DOHH2 (cell line): ENCODE data around the gene CALCR.
"Not testable (repeated sequence)": the region's sequence is repeated elsewhere in the genome, so short reads cannot be mapped to it uniquely, and the experiment has no call there.

Experiments used
- EZH2phosphoT487 ChIP-seq: fragments of 200-600 bp; sonication (generic); IDR thresholded peaks from 2 replicates; pipeline ENCODE4 v1.6.1; 2017; ENCODE audit warnings: borderline replicate concordance, mild to moderate bottlenecking, antibody characterized with exemption, low read length, moderate library complexity, mixed read lengths
- TF ChIP-seq, protein P1 (sequence below): fragments of 200-600 bp; sonication (generic); IDR thresholded peaks from one replicate; pipeline ENCODE4 v1.5.1; 2014; ENCODE audit warnings: antibody characterized with exemption, mild to moderate bottlenecking, low read depth, low read length; ENCODE audit not compliant: poor library complexity, severe bottlenecking

DNA sequence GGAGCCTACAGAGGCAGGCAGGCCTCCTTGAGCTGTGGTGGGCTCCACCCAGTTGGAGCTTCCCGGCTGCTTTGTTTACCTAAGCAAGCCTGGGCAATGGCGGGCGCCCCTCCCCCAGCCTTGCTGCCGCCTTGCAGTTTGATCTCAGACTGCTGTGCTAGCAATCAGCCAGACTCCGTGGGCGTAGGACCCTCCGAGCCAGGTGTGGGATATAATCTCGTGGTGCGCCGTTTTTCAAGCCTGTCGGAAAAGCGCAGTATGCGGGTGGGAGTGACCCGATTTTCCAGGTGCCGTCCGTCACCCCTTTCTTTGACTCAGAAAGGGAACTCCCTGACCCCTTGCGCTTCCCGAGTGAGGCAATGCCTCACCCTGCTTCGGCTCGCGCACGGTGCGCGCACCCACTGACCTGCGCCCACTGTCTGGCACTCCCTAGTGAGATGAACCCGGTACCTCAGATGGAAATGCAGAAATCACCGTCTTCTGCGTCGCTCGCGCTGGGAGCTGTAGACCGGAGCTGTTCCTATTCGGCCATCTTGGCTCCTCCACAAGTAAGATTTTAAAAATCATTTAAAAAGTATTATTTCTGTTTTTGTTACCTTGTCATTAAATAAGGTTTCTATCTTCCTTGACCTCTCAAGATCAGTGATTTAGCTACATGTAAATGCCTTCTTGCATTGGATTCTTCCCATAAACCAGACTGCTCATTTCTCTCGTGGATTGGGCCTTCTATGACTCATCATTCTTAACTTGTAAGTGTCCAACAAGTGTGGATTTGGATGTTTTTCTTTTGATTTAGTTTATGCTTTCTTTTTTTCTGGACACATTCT, 16.9 kb upstream of the CALCR start:
- TF ChIP-seq, protein P1, sequence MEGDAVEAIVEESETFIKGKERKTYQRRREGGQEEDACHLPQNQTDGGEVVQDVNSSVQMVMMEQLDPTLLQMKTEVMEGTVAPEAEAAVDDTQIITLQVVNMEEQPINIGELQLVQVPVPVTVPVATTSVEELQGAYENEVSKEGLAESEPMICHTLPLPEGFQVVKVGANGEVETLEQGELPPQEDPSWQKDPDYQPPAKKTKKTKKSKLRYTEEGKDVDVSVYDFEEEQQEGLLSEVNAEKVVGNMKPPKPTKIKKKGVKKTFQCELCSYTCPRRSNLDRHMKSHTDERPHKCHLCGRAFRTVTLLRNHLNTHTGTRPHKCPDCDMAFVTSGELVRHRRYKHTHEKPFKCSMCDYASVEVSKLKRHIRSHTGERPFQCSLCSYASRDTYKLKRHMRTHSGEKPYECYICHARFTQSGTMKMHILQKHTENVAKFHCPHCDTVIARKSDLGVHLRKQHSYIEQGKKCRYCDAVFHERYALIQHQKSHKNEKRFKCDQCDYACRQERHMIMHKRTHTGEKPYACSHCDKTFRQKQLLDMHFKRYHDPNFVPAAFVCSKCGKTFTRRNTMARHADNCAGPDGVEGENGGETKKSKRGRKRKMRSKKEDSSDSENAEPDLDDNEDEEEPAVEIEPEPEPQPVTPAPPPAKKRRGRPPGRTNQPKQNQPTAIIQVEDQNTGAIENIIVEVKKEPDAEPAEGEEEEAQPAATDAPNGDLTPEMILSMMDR = not testable (repeated sequence)
- TF ChIP-seq EZH2phosphoT487 = not testable (repeated sequence)
